DOHH2 (cell line): ENCODE results near the gene NOTO.
A peak's percentile ranks its signal among the peaks of the same experiment; 100 is the strongest.

ENCODE experiments used
- H3F3A ChIP-seq: fragments of 200-600 bp; sonication (generic), shearing (Covaris generic); 2 replicates; pipeline ENCODE4 v1.6.0; 2016; ENCODE audit warnings: antibody characterized with exemption, mild to moderate bottlenecking; ENCODE audit not compliant: control insufficient read depth, insufficient read depth
- H3K27ac ChIP-seq: fragments of 200-600 bp; sonication (generic); 2 replicates; pipeline ENCODE4 v1.5.1; 2014; ENCODE audit warnings: low read depth, mild to moderate bottlenecking, low read length, moderate library complexity
- H3K27me3 ChIP-seq: fragments of 200-600 bp; sonication (generic); 2 replicates; pipeline ENCODE4 v1.6.1; 2014; ENCODE audit warnings: mild to moderate bottlenecking, low read length, mixed read lengths; ENCODE audit not compliant: control insufficient read depth
- H3K36me3 ChIP-seq: fragments of 200-600 bp; sonication (generic); 2 replicates; pipeline ENCODE4 v1.6.1; 2014; ENCODE audit warnings: mild to moderate bottlenecking, low read length, moderate library complexity, mixed read lengths; ENCODE audit not compliant: control insufficient read depth
- H3K4me1 ChIP-seq: fragments of 200-600 bp; sonication (generic); 2 replicates; pipeline ENCODE4 v1.6.1; 2014; ENCODE audit warnings: mild to moderate bottlenecking, low read length, mixed read lengths; ENCODE audit not compliant: control insufficient read depth
- H3K4me2 ChIP-seq: fragments of 200-600 bp; sonication (generic); 2 replicates; pipeline ENCODE4 v1.6.0; 2014; ENCODE audit warnings: mild to moderate bottlenecking, low read length, moderate library complexity
- H3K4me3 ChIP-seq: fragments of 200-600 bp; sonication (generic); 2 replicates; pipeline ENCODE4 v1.5.1; 2014; ENCODE audit warnings: mild to moderate bottlenecking, low read length, mixed read lengths
- H3K79me2 ChIP-seq: fragments of 200-600 bp; sonication (generic); 2 replicates; pipeline ENCODE4 v1.6.1; 2014; ENCODE audit warnings: mild to moderate bottlenecking, low read length, mixed read lengths; ENCODE audit not compliant: control insufficient read depth
- H3K9me2 ChIP-seq: fragments of 200-600 bp; sonication (generic); replicated peaks from 2 replicates; pipeline ENCODE4 v1.6.1; 2014; ENCODE audit warnings: mild to moderate bottlenecking, low read length, mixed read lengths; ENCODE audit not compliant: control insufficient read depth
- H3K9me3 ChIP-seq: fragments of 200-600 bp; sonication (generic); 2 replicates; pipeline ENCODE4 v1.6.1; 2014; ENCODE audit warnings: antibody characterized with exemption, low read length, mixed read lengths; ENCODE audit not compliant: control insufficient read depth, insufficient read depth
- H4K20me1 ChIP-seq: fragments of 200-600 bp; sonication (generic); 2 replicates; pipeline ENCODE4 v1.6.0; 2014; ENCODE audit warnings: low read depth, mild to moderate bottlenecking, antibody characterized with exemption, low read length, moderate library complexity; ENCODE audit not compliant: control insufficient read depth, insufficient read depth
- CTCF ChIP-seq: fragments of 200-600 bp; sonication (generic); IDR thresholded peaks from one replicate; pipeline ENCODE4 v1.5.1; 2014; ENCODE audit warnings: antibody characterized with exemption, mild to moderate bottlenecking, low read depth, low read length; ENCODE audit not compliant: poor library complexity, severe bottlenecking
- EZH2phosphoT487 ChIP-seq: fragments of 200-600 bp; sonication (generic); IDR thresholded peaks from 2 replicates; pipeline ENCODE4 v1.6.1; 2017; ENCODE audit warnings: borderline replicate concordance, mild to moderate bottlenecking, antibody characterized with exemption, low read length, moderate library complexity, mixed read lengths

NOTO gene

GRCh38 chr2:73176881-73177644 is 25.3 kb upstream of the NOTO start:
- H3K27me3 ChIP-seq = peaks cover 55% of the 10 kb centered on the region
- H3K27ac ChIP-seq = no peak overlapping the region
- H3K4me2 ChIP-seq = peak overlapping the region; percentile 95
- no peaks in the 10 kb centered on the region for H3K79me2 ChIP-seq
- H3F3A ChIP-seq = no peaks in the 10 kb centered on the region
- H4K20me1 ChIP-seq = 0 out of 2 replicates have a peak, but pooled peaks cover 2% of the 10 kb centered on the region
- H3K4me1 ChIP-seq = peaks cover 22% of the 10 kb centered on the region
- no peak for TF ChIP-seq EZH2phosphoT487
- TF ChIP-seq CTCF = peak; percentile 97
- no peaks in the 10 kb centered on the region for H3K36me3 ChIP-seq
- peak overlapping the region; percentile 81 for H3K4me3 ChIP-seq
- H3K9me3 ChIP-seq = no peaks in the 10 kb centered on the region
- H3K9me2 ChIP-seq = no peaks in the 10 kb centered on the region

- no peak overlapping the region for H3K27ac ChIP-seq
Measured at GRCh38 chr2:73177645-73178255, 24.6 kb upstream of the NOTO start.

GRCh38 chr2:73185965-73186364 is 16.4 kb upstream of the NOTO start:
- Histone ChIP-seq H3F3A (no peaks in the 10 kb centered on the region), H3K4me1 (peaks cover 3% of the 10 kb centered on the region; the same call in 1 of the 2 replicates), H3K9me3 (no peaks in the 10 kb centered on the region), H3K4me3 (no peak overlapping the region), H3K4me2 (no peak overlapping the region), H3K79me2 (no peaks in the 10 kb centered on the region), H4K20me1 (no peaks in the 10 kb centered on the region), H3K27ac (no peak overlapping the region), H3K9me2 (no peaks in the 10 kb centered on the region), H3K36me3 (no peaks in the 10 kb centered on the region), H3K27me3 (peaks cover 5% of the 10 kb centered on the region; the same call in 1 of the 2 replicates)
- no peak for TF ChIP-seq CTCF
- TF ChIP-seq EZH2phosphoT487 = no peak

More at GRCh38 chr2:73177645-73178255, 24.6 kb upstream of the NOTO start:
- no peaks in the 10 kb centered on the region for H3K79me2 ChIP-seq
- H3K27me3 ChIP-seq = peaks cover 51% of the 10 kb centered on the region
- no peaks in the 10 kb centered on the region for H3K9me3 ChIP-seq
- H3K4me1 ChIP-seq = peaks cover 22% of the 10 kb centered on the region
- no peak for TF ChIP-seq EZH2phosphoT487
- TF ChIP-seq CTCF = no peak
- H3K36me3 ChIP-seq = no peaks in the 10 kb centered on the region
- 0 out of 2 replicates have a peak, but pooled peaks cover 2% of the 10 kb centered on the region for H4K20me1 ChIP-seq
- no peaks in the 10 kb centered on the region for H3K9me2 ChIP-seq
- H3K4me3 ChIP-seq = peak overlapping the region; percentile 81
- H3K4me2 ChIP-seq = peak overlapping the region; percentile 95
- no peaks in the 10 kb centered on the region for H3F3A ChIP-seq
